OCI-LY7 (cell line): ENCODE data around the gene ZBTB6.

ENCODE experiments used
- CTCF ChIP-seq: fragments of 200-600 bp; sonication (generic); conservative IDR thresholded peaks from 2 replicates; pipeline ENCODE4 v1.5.1; 2014; ENCODE audit warnings: mild to moderate bottlenecking, antibody characterized with exemption, low read length, moderate library complexity, mixed read lengths
- EZH2phosphoT487 ChIP-seq: fragments of 200-600 bp; sonication (generic); IDR thresholded peaks from 2 replicates; pipeline ENCODE4 v1.6.1; 2018; ENCODE audit warnings: low read depth, borderline replicate concordance, mild to moderate bottlenecking, mixed run types, antibody characterized with exemption, low read length, moderate library complexity, mixed read lengths

DNA sequence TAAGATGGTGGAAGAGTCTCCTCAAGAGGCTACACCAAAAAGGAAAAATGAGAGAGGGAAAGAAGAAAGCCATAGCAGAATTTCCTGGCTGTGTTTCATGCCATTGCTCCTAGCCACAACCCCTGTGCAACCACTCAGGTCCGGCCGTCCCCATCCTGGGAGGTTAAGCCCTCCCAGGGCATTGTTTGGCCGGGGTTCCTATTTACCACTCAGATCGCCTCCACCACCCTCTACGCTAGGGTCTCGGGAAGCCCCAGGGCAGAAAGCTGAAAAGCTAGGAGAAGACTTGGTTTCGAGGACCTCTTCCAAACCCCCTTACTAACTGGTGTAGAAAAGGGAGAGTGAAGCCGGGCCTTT is 8.7 kb downstream of the ZBTB6 start:
- TF ChIP-seq CTCF (no peak), EZH2phosphoT487 (no peak)
